DMS153 treated with DMSO at 0.1 percent for 48 hours (cell line): ENCODE data around the gene ACCS.

ENCODE experiments used
- DNase-seq: peaks from one replicate; lab custom pipeline; 2025; ENCODE audit not compliant: unreplicated experiment; lab: John Stamatoyannopoulos, UW

ACCS gene

DNA sequence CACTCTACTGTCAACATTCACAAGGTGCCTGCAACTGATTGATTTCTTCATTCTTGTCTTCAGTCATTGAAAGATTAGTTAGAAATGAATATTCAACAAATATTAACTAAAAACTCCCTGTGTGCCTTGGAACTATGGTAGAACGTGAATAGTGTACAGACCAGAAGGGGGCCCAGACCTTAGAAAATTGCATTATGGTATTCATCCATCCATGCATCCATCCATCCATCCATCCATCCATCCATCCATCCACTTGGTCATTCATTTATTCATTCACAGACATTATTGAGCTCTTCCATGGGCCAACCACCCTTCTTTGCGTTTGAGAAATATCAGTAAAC lies 28.4 kb upstream of the ACCS start:
- no peak for DNase-seq

- DNase-seq: no peak
Observed at GRCh38 chr11:44043157-44043556, 22.9 kb upstream of the ACCS start.

DNA sequence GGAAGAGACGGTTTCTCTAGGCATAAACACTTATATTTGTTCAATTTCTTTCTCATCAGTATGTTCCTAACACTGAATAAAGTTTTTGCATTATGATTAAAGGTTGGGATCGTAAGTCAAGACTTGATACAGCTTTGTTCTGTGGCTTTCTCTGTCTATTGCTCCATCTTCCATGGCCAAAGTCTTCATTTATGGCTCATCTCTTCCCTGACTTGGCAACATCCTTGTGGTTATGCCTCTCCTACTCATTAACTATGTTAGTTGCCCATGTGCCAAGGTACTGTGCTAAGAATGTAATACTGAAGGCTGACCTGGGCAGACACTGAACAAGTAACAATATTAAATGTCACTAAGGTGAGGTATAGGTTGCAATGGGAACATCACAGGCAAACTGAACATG lies 19.9 kb upstream of the ACCS start:
- no peak for DNase-seq

- DNase-seq: no peak
Observed at GRCh38 chr11:44047298-44047697, 18.8 kb upstream of the ACCS start.

- DNase-seq: no peak
Observed at GRCh38 chr11:44047931-44048431, 18.1 kb upstream of the ACCS start, which contains the start of gene ACCSL. Gene ACCSL (plus strand): TSS chr11:44047981. CDS start chr11:44048037, 56 bp downstream.

- no peak for DNase-seq
Observed at GRCh38 chr11:44049832-44050231, 16.2 kb upstream of the ACCS start.

DNA sequence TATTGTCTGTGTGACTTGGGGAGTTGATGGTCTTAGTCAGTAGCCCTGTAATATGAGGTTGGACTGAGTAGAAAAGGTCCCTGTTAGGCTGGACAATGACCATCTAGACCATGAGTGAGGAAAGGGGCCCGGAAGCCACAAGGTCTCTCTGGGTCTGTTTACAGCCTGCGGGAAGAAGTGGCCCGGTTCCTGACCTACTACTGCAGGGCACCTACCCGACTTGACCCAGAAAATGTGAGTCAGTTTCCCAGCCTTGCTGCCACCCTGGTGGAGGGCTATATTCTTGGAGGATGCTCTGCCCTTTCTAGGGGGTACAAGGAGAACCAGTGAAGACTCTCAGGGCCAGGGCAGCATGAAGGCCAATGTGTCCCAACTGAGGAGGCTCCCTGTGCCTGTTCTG lies 14.9 kb upstream of the ACCS start:
- DNase-seq: no peak

GRCh38 chr11:44057340-44057739 lies 8.7 kb upstream of the ACCS start:
- no peak for DNase-seq

DNA sequence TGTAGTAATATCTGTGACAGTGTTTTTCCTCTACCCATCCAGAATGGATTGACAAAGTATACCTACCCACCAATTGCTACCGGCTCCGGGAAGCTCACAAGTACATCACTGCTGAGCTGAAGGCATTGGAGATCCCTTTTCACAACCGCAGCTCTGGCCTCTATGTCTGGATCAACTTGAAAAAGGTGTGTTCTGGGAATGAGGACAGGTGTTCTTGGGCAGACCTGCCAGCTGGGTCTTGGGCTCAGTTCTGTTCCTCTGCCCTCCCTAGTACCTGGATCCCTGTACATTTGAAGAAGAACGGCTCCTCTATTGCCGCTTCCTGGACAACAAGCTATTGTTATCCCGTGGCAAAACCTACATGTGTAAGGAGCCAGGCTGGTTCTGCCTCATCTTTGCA lies 7.8 kb upstream of the ACCS start:
- DNase-seq: no peak

DNA sequence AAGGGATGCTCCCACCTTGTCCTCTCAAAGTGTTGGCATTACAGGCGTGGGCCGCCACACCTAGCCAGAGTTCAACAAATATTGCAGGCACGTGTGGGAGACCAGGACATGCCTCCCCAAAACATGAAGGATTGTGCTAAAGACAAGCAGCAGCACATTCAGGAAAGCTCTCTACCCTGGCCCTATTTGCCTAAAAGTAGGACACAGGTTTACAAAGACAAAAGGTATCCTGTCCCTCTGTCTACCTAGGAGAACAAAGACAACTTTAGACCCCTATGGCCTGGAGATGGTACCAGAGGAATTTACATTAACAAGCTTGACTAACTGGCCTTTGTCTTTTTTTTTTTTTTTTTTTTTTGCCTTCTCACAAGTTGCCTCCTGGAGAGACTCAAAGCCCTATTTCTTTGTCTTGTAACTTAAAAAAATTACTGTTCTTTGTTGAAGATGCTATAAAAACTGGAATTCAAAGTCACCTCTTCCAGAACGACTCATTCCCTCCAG lies 859 bp upstream of the ACCS start:
- DNase-seq: no peak

GRCh38 chr11:44066732-44067141 lies 667 bp downstream of the ACCS start:
- no peak for DNase-seq

GRCh38 chr11:44067266-44067665 lies 1.2 kb downstream of the ACCS start:
- no peak for DNase-seq

DNA sequence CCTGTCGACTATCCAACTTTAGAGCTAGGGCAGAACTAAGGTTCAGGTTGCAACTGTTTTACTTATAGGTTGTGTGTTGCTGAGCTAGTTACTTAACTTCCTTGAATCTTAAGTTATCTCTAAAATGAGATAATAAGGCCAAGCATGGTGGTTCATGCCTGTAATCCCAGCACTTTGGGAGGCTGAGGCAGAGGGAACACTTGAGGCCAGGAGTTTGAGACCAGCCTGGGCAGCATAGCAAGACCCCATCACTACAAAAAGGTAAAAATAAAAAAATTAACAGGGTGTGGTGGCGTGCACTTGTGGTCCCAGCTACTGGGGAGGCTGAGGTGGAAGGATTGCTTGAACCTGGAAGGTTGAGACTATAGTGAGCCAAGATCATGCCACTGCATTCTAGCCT lies 2.1 kb downstream of the ACCS start:
- no peak for DNase-seq

DNA sequence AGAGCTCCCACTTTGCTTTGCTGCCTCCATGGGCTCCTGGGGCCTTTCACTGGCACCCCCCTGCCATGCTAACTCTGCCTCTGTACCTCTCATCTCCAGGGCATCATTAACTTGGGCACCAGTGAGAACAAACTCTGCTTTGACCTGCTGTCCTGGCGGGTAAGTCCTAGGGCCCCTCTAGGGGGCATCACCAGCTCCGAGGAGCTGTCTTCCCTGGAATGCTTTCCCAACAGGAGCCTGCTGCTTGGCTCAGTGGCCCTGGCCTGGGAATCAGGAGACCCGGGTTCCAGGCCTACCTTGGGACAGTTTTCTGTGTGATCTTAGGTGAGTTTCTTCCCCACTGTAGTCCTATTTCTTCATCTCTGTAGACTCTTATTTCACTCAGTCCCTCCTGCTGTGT lies 5.1 kb downstream of the ACCS start:
- DNase-seq: no peak

DNA sequence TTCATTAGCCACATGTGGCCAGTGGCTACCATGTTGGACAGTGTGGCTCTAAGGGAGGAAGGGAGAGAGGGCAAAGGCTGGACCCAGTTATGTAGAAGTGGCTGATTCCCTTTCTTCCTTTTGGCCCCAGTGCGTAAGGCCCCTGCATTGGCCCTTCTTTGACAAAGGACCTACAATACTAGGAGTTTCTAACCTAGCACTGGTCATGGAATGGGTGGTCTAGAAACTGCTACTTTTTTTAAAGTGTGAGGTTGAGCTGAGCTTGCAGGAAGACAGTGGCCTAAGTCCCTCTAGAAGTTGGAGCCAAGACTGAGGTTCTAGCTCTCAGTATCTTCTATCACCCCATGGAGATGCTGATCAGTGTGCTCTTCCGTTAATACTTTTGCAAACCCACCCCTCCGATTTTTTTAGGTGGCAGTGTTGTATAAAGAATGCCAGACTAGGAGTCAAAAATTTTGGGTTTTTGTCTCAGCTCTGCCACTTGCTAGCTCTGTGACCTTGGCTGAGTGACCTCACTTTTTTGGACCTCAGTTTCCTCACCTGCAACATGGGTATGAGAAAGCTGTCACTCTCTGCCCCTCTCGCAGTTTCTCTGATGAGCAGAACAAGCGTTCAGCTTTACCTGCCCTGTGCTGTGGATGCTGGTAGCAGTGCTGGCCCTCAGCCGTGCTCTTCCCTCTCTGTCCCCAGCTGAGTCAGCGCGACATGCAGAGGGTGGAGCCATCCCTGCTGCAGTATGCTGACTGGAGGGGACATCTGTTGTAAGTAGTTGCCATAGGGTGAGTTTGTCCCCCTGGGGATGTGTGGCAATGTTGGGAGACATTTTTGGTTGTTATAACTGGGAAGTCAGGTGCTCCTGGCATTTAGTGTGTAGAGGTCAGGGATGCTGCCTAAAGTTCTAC lies 6.9 kb downstream of the ACCS start:
- no peak for DNase-seq

GRCh38 chr11:44078794-44079193 lies 12.7 kb downstream of the ACCS start:
- no peak for DNase-seq

DNA sequence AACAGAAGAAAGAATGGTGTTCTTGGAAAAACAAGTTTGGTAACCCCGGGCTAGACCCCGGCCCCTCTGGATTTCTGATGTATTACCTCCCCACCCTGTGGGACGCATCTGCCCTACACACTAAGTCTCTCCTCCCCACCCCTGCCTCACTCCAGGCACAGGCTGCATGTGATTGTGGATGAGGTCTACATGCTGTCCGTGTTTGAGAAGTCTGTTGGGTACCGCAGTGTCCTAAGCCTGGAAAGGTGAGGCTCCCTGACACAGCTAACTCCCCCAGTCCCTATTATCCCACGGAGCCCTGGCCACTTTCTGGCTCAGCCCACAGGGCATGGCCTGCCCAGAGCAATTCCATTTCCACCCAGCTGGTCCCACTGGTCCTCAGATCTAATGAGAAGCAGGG lies 13.3 kb downstream of the ACCS start:
- no peak for DNase-seq

DNA sequence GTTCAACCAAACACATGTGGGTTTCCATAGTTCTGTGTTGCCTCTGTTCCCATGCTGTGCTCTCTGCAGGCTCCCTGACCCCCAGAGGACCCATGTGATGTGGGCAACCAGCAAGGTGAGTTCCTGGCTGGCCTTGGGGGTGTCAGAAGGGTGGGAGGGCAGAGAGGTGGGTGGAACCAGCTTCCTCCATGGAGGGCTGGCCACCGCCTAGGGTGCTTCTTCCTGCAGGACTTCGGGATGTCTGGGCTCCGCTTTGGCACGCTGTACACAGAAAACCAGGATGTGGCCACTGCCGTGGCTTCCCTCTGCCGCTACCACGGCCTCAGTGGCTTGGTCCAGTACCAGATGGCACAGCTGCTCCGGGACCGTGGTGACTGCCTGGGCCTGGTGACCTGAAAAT lies 14.9 kb downstream of the ACCS start:
- DNase-seq: no peak

DNA sequence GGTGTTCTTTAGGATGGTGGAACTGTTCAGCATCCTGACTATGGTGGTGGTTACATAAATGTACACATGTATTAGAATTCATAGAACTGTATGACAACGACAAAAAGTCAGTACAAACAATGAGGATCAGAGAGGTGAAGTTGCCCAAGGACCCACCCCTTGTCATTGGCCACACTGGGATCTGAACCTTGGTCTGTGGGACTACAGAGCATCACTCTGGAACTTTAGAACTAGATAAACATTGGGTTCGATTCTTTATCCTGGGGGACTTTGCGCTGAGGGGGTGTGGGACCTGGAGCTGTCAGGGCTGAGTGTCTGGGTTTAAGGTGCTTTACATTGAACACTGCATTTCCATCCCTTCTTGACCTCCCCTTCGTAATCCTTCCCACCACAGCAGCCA lies 16.6 kb downstream of the ACCS start:
- DNase-seq: no peak

DNA sequence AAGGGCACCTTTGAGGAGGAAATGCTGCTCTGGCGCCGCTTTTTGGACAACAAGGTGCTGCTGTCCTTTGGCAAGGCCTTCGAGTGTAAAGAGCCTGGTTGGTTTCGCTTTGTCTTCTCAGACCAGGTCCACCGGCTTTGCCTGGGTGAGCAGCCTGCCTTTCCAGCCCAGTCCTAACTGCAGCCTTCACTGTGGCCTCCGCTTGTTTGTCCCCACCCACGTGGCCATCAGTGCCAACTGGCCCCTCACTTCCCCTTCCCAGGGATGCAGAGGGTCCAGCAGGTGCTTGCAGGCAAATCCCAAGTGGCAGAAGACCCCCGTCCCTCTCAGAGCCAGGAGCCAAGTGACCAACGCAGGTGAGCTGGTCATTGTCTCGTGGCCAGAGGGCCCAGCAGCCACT lies 17.4 kb downstream of the ACCS start:
- no peak for DNase-seq

GRCh38 chr11:44083906-44084305 lies 17.8 kb downstream of the ACCS start:
- DNase-seq: no peak

- no peak for DNase-seq
Observed at GRCh38 chr11:44085330-44085729, 19.3 kb downstream of the ACCS start.

DNA sequence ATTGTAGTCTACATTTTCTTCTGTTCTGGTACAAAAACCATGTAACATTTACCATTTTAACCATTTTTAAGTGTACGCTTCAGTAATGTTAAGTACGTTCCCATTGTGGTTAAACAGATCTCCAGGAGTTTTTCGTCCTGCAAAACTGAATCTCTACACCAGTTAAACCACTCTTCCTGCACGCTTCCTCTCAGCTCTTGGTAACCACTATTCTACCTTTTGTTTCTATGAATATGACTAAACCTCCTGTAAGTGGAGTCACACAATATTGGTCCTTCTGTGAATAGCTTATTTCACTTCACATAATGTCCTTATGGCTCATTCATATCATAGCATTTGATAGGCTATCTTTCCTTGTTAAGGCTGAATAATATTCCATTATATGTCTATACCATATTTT lies 22.3 kb downstream of the ACCS start:
- DNase-seq: no peak
